NT2/D1 (cell line): Measurements from ENCODE around the gene STK32B.

Source experiments
- SUZ12 ChIP-seq: IDR thresholded peaks from 2 replicates; pipeline ENCODE4 v1.6.1; 2011; ENCODE audit not compliant: insufficient read length, insufficient read depth; ENCODE audit errors: extremely low read depth
- YY1 ChIP-seq: IDR thresholded peaks from 2 replicates; pipeline ENCODE4 v1.6.1; 2011; ENCODE audit not compliant: insufficient read length, insufficient read depth

- TF ChIP-seq SUZ12, result no peak
- TF ChIP-seq YY1, result no peak
Observed at GRCh38 chr4:5378002-5378401, 326.7 kb downstream of the STK32B start.
